ENCODE data around the gene RBMS1. TPM values are rescaled to one million over a fixed set of nuclear protein-coding genes. Genes with fewer than 3 reads are reported as not detected.
A peak's percentile ranks its signal among the peaks of the same experiment; 100 is the strongest.

Gene RBMS1
- total and polyA plus RNA-seq, 2 of the 13 experiments (the other 11 are each of a cell fraction or from before 2014, with no cell fraction given): 55.5 to 110 TPM

- TF ChIP-seq PAXIP1 (CRISPR knock-in tag; conservative IDR thresholded peaks at IDR 0.05) (peak; percentile 64; the same call in 1 of the 2 replicates), SMAD3 (CRISPR knock-in tag; IDR thresholded peaks at IDR 0.05) (0 out of 2 replicates have a peak, but pooled peaks have one; percentile 37), GATAD2A (CRISPR knock-in tag; IDR thresholded peaks at IDR 0.05) (0 out of 2 replicates have a peak, but pooled peaks have one; percentile 29), ISL2 (CRISPR knock-in tag; IDR thresholded peaks at IDR 0.05) (peak; percentile 28; the same call in 1 of the 2 replicates), HCFC1 (IDR thresholded peaks at IDR 0.05; ENCODE audit: low read depth, low read length) (no peak), USF2 (IDR thresholded peaks at IDR 0.05; ENCODE audit: low read depth, low read length) (no peak), USF2 (CRISPR knock-in tag; IDR thresholded peaks at IDR 0.05; ENCODE audit: borderline replicate concordance) (peak; percentile 59; the same call in 1 of the 2 replicates), CREB1 (IDR thresholded peaks at IDR 0.05) (no peak), CREB1 (CRISPR knock-in tag; IDR thresholded peaks at IDR 0.05) (0 out of 2 replicates have a peak, but pooled peaks have one; percentile 10)
Measured at GRCh38 chr2:160490733-160491685, 2.6 kb downstream of the RBMS1 start (continued).

Measured in HepG2 (cell line).